Heart right ventricle (tissue), 16 donors: ENCODE results near the gene CARTPT. TPM values are rescaled to one million over a fixed set of nuclear protein-coding genes. Genes with fewer than 3 reads are reported as not detected.

Experiments used
- ATAC-seq, 8 donors: fragments of 200-7000 bp; cut with Tn5 transposase; one replicate each; pipeline ENCODE4 v1.9.1; 2020; ENCODE audit warnings: mild to moderate bottlenecking in 8 of 8, moderate library complexity in 8 of 8, moderate number of reproducible peaks in 1 of 8
- DNase-seq, 2 donors: peaks; one replicate each; pipeline ENCODE4 v3.0.0-alpha.2; 2020
- H3K27ac ChIP-seq, 10 donors: fragments of 200-600 bp; sonication (generic) in 2 of 10; one replicate each; pipeline versions ENCODE4 v1.5.0 to v1.8.0; 2020 to 2022; ENCODE audit warnings: mild to moderate bottlenecking in 3 of 10
- H3K27me3 ChIP-seq, 7 donors: fragments of 200-600 bp; one replicate each; pipeline ENCODE4 v1.8.0; 2021 to 2022; ENCODE audit warnings: mild to moderate bottlenecking in 2 of 7
- H3K36me3 ChIP-seq, 9 donors: fragments of 200-600 bp; sonication (generic) in 1 of 9; one replicate each; pipeline versions ENCODE4 v1.5.0 to v1.8.0; 2020 to 2022; ENCODE audit warnings: mild to moderate bottlenecking in 2 of 9
- H3K4me1 ChIP-seq, 9 donors: fragments of 200-600 bp; sonication (generic) in 1 of 9; one replicate each; pipeline versions ENCODE4 v1.5.0 to v1.8.0; 2020 to 2022; ENCODE audit warnings: mild to moderate bottlenecking in 4 of 9
- H3K4me3 ChIP-seq, 10 donors: fragments of 200-600 bp; sonication (generic) in 2 of 10; one replicate each; pipeline versions ENCODE4 v1.5.0 to v1.8.0; 2020 to 2022; ENCODE audit warnings: mild to moderate bottlenecking in 7 of 10, moderate library complexity in 2 of 10
- H3K9me3 ChIP-seq, 11 donors: fragments of 200-600 bp in 10 of 11; sonication (generic) in 2 of 11; one replicate each; pipeline versions ENCODE4 v1.5.0 to v1.8.0; 2013 to 2022; ENCODE audit warnings: mild to moderate bottlenecking in 2 of 11, control low read depth in 1 of 11, moderate library complexity in 1 of 11
- CTCF ChIP-seq, 9 donors: fragments of 200-600 bp; sonication (generic) in 2 of 9; IDR thresholded peaks; one replicate each; pipeline versions ENCODE4 v1.5.0 to v1.8.0; 2021 to 2022; ENCODE audit warnings: antibody characterized with exemption in 9 of 9, mild to moderate bottlenecking in 5 of 9, moderate library complexity in 1 of 9
- intact Hi-C, 10 donors: fragments of 100-400 bp; cut with DNase I; formaldehyde crosslinking; loops; one replicate each; pipeline versions ENCODE4 v1.11.1 to v1.14.2; 2022
- polyA plus RNA-seq, 2 donors: library from polyadenylated mRNA; stranded (reverse); fragments of 200-250 nt; gene quantifications; one replicate each; pipeline ENCODE4 v1.2.3, GENCODE V29; 2013
- total RNA-seq, 10 donors: library from RNA; stranded (reverse); fragmentation: NEBNext Ultra II Directional in 3 of 10; extraction: Animal tissue kit (Norgen Biotek cat#: 25700) in 3 of 10; gene quantifications; one replicate each; pipeline versions ENCODE4 v1.2.1 to v1.2.4, GENCODE V29; 2021 to 2023
- donor health status: Arrhythmogenic right ventricular cardiomyopathy.
- donor health status: ischemic (EF 13 %, LVEDD 7.1; RV severe dilation, severe dysfunction).
- donor health status: healthy with polysubstance abuse.
- donor health status: DM: no; HTN: yes; CAD: no.
- donor health status: DM: no; HTN: no; CAD: no.
- donor health status: ischemic (EF 25% LVEDD 6.9; RV normal size, moderate dysfunction).
- donor health status: ischemic (EF 25% LVEDD 5.7; RV mildly dilated, moderate dysfunction).
- donor health status: healthy.
- donor health status: DM: yes; HTN: yes; CAD: no.
- donor health status: Ischemic cardiomyopathy.
- donor health status: ischemic (EF 35%, LVEDD 5.7; RV mildly dilated, moderate dysfunction).
- donor health status: nonischemic (EF 11% LVEDD 7.7; RV severe dilation, severe dysfunction).
- donor health status: DM: yes; HTN: yes; CAD: no.
- donor health status: PGD.
- donor health status: ischemic (EF 29% LVEDD 5.4; RV normal size, mild dysfunction).
- donor health status: nonischemic (EF 23%, LVEDD 6.1; RV moderate dilation, normal function).

CARTPT gene
- total and polyA plus RNA-seq, 12 donors: not detected

GRCh38 chr5:71770381-71770780 is 51.3 kb downstream of the CARTPT start:
- no peak for ATAC-seq
- Histone ChIP-seq H3K9me3 (no peaks in the 10 kb centered on the region), H3K27ac (no peak overlapping the region), H3K4me1 (peaks cover 0 to 4% (median 0%) of the 10 kb centered on the region in 9 donors), H3K27me3 (no peaks in the 10 kb centered on the region), H3K36me3 (no peaks in the 10 kb centered on the region), H3K4me3 (no peak overlapping the region)
- TF ChIP-seq CTCF (IDR thresholded peaks at IDR 0.05): no peak
- no peak for DNase-seq
- intact Hi-C loops: no loop called here

Other genes starting within 250 kb of the CARTPT start
- 100 to 1,000 TPM in 8 of 10 donors, 10 to 100 TPM in 2; 79.8 to 149 (median 127) TPM for gene MCCC2, start 131.9 kb upstream of the CARTPT start, total RNA-seq
- 10 to 100 TPM; 53.6 to 55.0 TPM for gene MCCC2, start 131.9 kb upstream of the CARTPT start, polyA plus RNA-seq